Measurements from ENCODE around the gene SLC10A1. TPM values are rescaled to one million over a fixed set of nuclear protein-coding genes. Genes with fewer than 3 reads are reported as not detected.

Gene SLC10A1
- not detected in 2 replicates for total RNA-seq (2021)
- long read RNA-seq, result 0 reads

- no CpG with 5 or more reads among the region's 11 CpGs for WGBS (ENCODE audit: extremely low coverage, insufficient read length, low lambda C conversion rate)
- H3K9ac ChIP-seq (ENCODE audit: extremely low read depth, insufficient read length, low read length), result no peak within 1 kb of the TSS
- no peak within 1 kb of the TSS for H2BK5ac ChIP-seq (ENCODE audit: insufficient read length, low read length)
- H2BK12ac ChIP-seq (ENCODE audit: insufficient read length, low read depth, low read length), result no peak within 1 kb of the TSS
- Mint-ChIP-seq H3K27ac (peak within 1 kb of the TSS in 1 of 3 experiments; percentile 21; a peak in 2 of 7 replicates), H3K4me3 (no peak within 1 kb of the TSS), H3K27me3 (ENCODE audit: low read depth) (peaks cover 7% of the 10 kb centered on the region), H3K9me3 (peaks cover 5 to 9% of the 10 kb centered on the region in 2 experiments), H3K4me1 (peaks cover 10 to 19% of the 10 kb centered on the region in 2 experiments), H3K36me3 (ENCODE audit: insufficient read depth in 1 of 3, low read depth in 3 of 3) (peaks cover 0 to 10% (median 3%) of the 10 kb centered on the region in 3 experiments; a peak in 3 of 7 replicates)
- no peak for TF ChIP-seq CTCF (conservative IDR thresholded peaks at IDR 0.05)
- no peak within 1 kb of the TSS for H2AK5ac ChIP-seq (ENCODE audit: insufficient read length, low read length)
- H4K8ac ChIP-seq (replicated peaks; ENCODE audit: insufficient read length, low read depth, low read length), result no peak within 1 kb of the TSS
- peaks cover 5% of the 10 kb centered on the region; the same call in 1 of the 2 replicates for H3K4me1 ChIP-seq (ENCODE audit: insufficient read depth, low read length)
- no peak within 1 kb of the TSS for H3K18ac ChIP-seq (ENCODE audit: insufficient read length, low read depth, low read length)
- H3K14ac ChIP-seq (ENCODE audit: insufficient read depth, low read length), result no peak within 1 kb of the TSS; the same call in 1 of the 2 replicates
- DNase-seq, result no peak
- no peak within 1 kb of the TSS for H3K4me2 ChIP-seq (ENCODE audit: insufficient read depth, insufficient read length, low read length)
- no peak within 1 kb of the TSS for H3K23ac ChIP-seq (ENCODE audit: insufficient read length, low read depth, low read length)
- no peaks in the 10 kb centered on the region for H4K20me1 ChIP-seq (ENCODE audit: control insufficient read depth, insufficient read depth, insufficient read length)
- H3K27ac ChIP-seq (ENCODE audit: insufficient read length, low read depth, low read length), result no peak within 1 kb of the TSS
- H2BK15ac ChIP-seq (ENCODE audit: low read depth, low read length), result no peak within 1 kb of the TSS
- no peaks in the 10 kb centered on the region for H3K79me2 ChIP-seq (ENCODE audit: insufficient read depth, low read length)
- H3K9me3 ChIP-seq (ENCODE audit: control insufficient read depth, low read depth, low read length), result no peaks in the 10 kb centered on the region
- H3K4ac ChIP-seq (ENCODE audit: low read depth, low read length), result no peak within 1 kb of the TSS
- H3K56ac ChIP-seq (ENCODE audit: insufficient read length, low read depth, low read length), result no peak within 1 kb of the TSS
- no peaks in the 10 kb centered on the region for H3K27me3 ChIP-seq (ENCODE audit: insufficient read depth, low read length)
- no peaks in the 10 kb centered on the region for H3K79me1 ChIP-seq (ENCODE audit: insufficient read depth, low read depth, low read length, poor library complexity, severe bottlenecking)
- H4K91ac ChIP-seq (ENCODE audit: insufficient read length, low read depth, low read length), result no peak within 1 kb of the TSS
- no peaks in the 10 kb centered on the region for H3K23me2 ChIP-seq (ENCODE audit: insufficient read length, low read depth, low read length, poor library complexity, severe bottlenecking)
- H4K5ac ChIP-seq (ENCODE audit: insufficient read length, low read depth, low read length), result no peak within 1 kb of the TSS
- H2BK20ac ChIP-seq (ENCODE audit: low read depth, low read length, poor library complexity, severe bottlenecking), result no peak within 1 kb of the TSS
- no peak within 1 kb of the TSS for H2AFZ ChIP-seq (ENCODE audit: low read length)
- H2BK120ac ChIP-seq (ENCODE audit: low read depth, low read length, poor library complexity, severe bottlenecking), result no peak within 1 kb of the TSS
- no peak within 1 kb of the TSS for H3T11ph ChIP-seq (ENCODE audit: low read length)
These were observed at the start of gene SLC10A1 for GRCh38 chr14:69796797-69797500. SLC10A1 (minus strand) TSS chr14:69797241; CDS start chr14:69797155, 86 bp downstream.

All from H9 (cell line).